Activated CD8-positive, alpha-beta memory T cell treated with anti-CD3 and anti-CD28 coated beads, Interleukin-2, amount 50 U/mL, for 4 hours (primary cell): ENCODE data around the gene TET1.
"Not testable (repeated sequence)": the region's sequence is repeated elsewhere in the genome, so short reads cannot be mapped to it uniquely, and the experiment has no call there.

Experiments used
- DNase-seq: peaks from one replicate; pipeline ENCODE4 v3.0.0-alpha.2; 2020

TET1 gene

GRCh38 chr10:68560186-68560942, at the start of gene TET1:
Gene TET1 (plus strand): TSS chr10:68560337. CDS start chr10:68572339, 12,002 bp downstream.
- DNase-seq, result peak; percentile 16

DNA sequence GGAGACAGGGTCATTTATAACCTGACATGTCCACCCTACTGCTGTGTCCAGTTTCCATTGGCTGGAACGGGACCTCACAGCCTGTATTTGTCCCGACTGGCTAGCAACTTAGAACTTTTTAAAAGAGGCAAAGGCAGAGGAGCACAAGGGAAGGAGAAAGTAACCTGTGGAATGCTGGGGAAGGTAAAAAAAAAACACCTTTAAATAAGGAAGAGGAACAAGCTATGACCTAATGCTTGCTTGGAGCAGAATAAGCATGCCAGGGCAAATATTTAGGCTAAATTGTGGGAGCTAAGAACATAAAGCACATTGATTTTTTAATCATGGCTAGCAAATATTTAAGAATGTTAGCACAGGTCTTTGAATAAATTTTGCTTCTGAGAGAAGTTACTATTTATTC, 43.9 kb upstream of the TET1 start:
- DNase-seq, result not testable (repeated sequence)

DNA sequence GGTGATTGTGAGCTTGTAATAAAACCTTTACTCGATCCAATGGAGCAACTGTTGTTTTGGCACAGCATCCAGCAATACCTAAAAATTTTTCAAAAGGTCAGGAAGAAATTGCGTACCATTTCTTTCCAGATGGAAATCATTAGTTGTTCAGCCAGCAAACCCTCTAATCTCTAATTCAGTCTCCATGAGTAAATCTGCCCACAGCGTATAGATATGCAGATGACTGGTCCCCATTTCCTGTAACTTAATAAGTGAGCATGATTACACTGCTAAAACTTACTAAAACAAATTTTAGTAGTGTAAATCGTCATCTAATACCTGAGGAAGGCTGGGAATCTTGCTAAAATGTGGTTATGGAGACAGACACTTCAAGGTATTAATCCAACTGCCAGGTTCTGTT, 43.4 kb upstream of the TET1 start:
- DNase-seq, result no peak

- no peak for DNase-seq
These were observed 42.9 kb upstream of the TET1 start for GRCh38 chr10:68517188-68517587.

DNA sequence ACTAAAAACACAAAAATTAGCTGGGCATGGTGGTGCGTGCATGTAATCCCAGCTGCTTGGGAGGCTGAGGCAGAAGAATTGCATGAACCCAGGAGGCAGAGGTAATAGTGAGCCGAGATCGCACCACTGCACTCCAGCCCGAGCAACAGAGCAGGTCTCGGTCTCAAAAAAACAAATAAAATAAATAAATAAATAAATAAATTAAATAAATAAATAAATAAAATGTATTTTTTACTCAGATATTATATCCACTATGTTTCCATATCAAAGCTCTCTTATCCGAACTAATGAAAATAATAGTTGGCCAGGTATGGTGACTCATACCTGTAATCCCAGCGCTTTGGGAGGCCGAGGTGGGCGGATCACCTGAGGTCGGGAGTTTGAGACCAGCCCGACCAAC, 41.5 kb upstream of the TET1 start:
- not testable (repeated sequence) for DNase-seq

DNA sequence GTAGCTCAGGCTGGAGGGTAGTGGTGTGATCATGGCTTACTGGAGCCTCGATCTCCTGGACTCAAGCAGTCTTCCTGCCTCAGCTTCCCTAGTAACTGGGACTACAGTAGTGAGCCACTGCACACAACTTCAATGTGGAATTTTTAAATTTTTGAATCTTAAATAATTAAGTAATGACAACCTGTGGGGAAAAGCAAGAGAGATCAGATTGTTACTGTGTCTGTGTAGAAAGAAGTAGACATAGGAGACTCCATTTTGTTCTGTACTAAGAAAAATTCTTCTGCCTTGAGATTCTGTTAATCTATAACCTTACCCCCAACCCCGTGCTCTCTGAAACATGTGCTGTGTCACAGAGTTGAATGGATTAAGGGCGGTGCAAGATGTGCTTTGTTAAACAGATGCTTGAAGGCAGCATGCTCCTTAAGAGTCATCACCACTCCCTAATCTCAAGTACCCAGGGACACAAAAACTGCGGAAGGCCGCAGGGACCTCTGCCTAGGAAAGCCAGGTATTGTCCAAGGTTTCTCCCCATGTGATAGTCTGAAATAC, 34.6 kb upstream of the TET1 start:
- not testable (repeated sequence) for DNase-seq

DNA sequence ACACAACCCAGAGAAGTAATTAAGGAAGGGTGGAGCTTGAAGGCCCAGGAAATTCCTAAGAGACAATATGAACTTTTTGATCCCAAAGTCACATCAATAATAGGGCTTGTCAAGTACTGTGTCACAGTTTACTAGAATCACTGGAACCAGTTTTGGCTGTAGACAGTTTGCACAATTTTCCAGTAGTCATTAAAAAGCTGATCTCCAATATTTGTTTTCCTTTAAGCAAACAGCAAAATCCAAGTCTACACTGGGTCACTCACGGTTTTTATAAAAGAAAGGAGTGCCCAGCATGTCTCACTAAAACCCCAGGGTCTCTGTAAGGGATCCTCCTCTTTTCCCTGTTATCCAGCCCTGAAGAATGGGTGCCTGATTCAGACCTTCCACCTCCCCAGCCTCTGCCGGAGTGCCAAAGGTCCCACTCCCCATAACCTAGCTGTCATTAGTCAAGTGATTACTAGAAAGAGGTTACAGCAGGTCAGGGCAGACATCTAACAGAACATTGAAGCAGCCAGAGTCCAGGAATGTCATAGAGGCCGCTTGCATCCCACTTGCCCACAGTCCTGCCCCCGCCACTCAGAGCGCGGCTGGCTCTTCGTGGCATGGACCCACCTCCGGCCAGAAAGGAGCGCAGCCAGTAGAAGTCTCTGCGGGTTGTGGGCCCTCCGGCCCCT, 33.4 kb upstream of the TET1 start:
- no peak for DNase-seq

- no peak for DNase-seq
These were observed 23.2 kb upstream of the TET1 start for GRCh38 chr10:68536973-68537372.

GRCh38 chr10:68537796-68538195, 22.3 kb upstream of the TET1 start:
- no peak for DNase-seq

DNA sequence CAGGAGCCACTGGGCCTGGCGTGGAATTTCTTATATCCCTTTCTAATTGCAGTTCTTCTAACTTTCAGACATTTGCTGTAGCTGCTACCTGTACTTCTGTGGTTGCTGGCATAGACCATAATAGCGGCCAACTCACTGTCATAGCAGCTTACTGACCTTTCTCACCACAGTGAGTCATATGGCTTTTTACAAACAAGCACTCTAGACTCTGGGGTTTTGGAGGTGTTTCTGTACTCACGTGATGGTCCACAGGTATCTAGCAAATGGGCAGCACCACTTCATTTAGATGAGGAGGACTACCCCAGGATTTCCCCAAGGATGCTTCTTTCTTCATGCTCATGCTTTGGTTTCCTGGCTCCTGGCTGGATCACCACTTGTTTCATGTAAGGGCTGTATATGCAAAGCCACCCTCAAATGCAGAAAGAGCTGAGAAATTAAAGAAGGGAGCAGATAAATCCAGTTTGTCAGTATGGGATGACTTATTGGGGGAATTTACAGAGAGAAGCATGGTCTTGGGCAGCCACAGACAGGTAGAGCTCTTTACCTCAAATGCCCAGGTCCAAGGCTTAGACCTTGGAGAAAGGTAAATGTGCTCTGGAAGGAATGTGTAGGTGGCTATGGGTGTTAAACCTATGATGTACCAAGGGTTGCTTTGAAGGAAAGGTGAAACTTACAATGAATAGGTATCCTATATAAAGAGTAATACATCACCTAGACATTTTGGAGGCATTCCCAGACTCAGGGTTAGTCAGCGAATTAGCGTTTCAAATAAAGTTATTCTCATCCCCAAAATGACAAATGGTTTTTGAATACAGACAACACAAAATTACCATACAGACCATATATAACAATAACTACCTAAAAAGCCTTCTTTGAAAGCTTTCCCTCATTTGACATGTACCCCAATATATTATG, 16.9 kb upstream of the TET1 start:
- DNase-seq, result no peak

GRCh38 chr10:68550747-68551411, 9.3 kb upstream of the TET1 start:
- peak; percentile 18 for DNase-seq

DNA sequence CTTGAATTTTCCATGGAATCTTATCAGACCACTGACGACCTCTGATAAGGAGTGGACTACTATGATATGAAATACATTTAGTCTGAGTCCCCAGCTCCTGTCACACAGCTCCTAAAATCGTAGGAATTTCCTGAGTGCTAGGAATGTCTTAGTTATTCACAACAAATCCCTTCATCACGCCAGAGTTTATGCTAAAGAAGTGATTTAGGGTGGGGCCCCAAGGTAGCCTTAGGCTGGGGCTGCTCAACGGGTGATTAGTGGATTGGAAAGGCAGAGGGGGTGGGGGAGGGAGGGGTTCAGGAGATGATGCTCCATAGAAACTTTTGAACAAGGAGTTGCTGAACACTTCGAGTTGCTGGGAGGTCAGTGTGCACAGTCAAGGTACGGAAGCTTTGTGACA, 7.0 kb upstream of the TET1 start:
- DNase-seq, result no peak

DNA sequence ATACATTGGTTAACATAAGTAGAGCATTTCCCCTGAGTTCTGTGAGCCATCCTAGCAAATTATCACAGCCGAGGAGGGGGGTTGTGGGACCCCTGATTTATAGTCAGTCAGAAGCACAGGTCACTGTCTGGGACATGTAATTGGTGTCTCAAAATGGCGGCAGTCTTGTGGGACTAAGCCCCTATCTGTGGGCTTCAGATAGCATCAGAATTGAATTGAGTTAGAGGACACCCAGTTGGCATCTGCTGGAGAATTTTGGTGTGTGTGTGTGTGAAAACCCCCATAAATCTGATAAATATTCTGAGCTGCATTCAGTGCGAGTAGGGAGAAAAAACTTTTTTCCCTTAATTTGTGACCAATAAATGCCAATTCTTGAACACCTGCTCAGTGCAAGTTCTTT, 6.5 kb upstream of the TET1 start:
- DNase-seq, result no peak

GRCh38 chr10:68558478-68558877, 1.7 kb upstream of the TET1 start:
- DNase-seq, result no peak

DNA sequence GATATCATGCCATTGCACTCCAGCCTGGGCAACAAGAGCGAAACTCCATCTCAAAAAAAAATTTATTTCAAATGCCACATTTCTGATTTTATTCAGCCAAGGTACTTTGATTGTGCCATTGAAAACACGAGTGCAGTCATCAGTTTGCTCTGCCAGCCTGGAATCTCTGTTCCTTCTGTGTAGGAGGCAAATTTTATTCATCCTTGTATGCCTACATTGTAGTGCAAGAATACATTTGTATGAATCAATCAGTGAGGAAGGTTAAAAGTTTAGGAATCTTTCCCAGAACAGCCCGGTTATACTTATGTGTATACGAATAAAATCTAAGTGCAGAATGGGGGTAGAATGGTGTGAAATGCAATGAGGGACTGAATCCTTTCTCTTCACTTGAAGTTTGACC, 886 bp upstream of the TET1 start:
- DNase-seq, result no peak

DNA sequence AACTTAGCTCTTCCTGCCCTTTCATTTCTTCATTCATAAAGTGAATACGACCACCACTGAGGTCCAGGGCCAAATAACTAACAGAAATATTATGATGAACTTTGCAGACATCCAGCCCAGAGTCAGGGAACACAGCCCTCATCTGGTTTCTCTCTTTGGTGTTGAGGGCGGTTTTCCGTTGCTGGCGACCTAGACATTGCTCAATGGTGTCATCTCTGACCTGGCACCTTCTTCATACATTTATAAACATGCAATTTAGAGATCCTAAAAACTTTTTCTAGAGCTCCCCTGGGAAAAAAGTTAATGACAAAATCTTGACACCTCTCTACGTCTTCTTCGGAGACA, 324 bp upstream of the TET1 start:
- peak; percentile 17 for DNase-seq

GRCh38 chr10:68560943-68561864, 1.1 kb downstream of the TET1 start:
- DNase-seq, result no peak

GRCh38 chr10:68561865-68562649, 1.9 kb downstream of the TET1 start:
- no peak for DNase-seq

- no peak for DNase-seq
These were observed 2.8 kb downstream of the TET1 start for GRCh38 chr10:68562661-68563570.

DNA sequence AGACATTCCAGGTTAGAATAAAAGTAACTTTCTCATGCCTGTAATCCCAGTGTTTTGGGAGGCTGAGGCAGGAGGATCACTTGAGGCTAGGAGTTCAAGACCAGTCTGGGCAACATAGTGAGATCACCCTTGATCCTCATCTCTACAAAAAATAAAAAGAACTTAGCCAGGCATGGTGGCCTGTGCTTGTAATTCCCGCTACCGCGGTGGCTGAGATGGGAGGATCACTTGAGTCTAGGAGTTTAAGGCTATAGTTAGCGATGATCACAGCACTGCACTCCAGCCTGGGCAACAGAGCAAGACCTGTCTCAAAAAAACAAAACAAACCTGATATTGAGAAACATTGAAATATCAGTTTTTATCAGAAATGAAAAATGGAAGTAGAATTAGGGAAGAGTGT, 4.6 kb downstream of the TET1 start:
- no peak for DNase-seq
